Vagina (tissue), 2 donors: ENCODE data around the gene SPOCK1.

Experiments
- CTCF ChIP-seq, 3 experiments: fragments of 450-650 bp in 2 of 3; fragments of 200-600 bp in 1 of 3; sonication (generic) in 1 of 3; IDR thresholded peaks; one replicate each; pipeline ENCODE4 v1.5.1; 2017 to 2019; ENCODE audit warnings: antibody characterized with exemption in 3 of 3, mild to moderate bottlenecking in 2 of 3, moderate library complexity in 2 of 3
- POLR2A ChIP-seq, 2 donors: fragments of 450-650 bp; IDR thresholded peaks; one replicate each; pipeline ENCODE4 v1.6.1; 2017; ENCODE audit warnings: antibody characterized with exemption in 2 of 2, mild to moderate bottlenecking in 2 of 2, moderate library complexity in 2 of 2
- POLR2AphosphoS5 ChIP-seq, 2 donors: sonication (generic); formaldehyde crosslinking; IDR thresholded peaks; one replicate each; pipeline ENCODE4 v1.9.0; 2017; ENCODE audit warnings: antibody characterized with exemption in 2 of 2, mild to moderate bottlenecking in 2 of 2, low read depth in 1 of 2; ENCODE audit not compliant: insufficient read depth in 1 of 2

- TF ChIP-seq POLR2AphosphoS5 (IDR thresholded peaks at IDR 0.05; ENCODE audit: insufficient read depth in 1 of 2, low read depth in 1 of 2), result no peak
- TF ChIP-seq CTCF (IDR thresholded peaks at IDR 0.05), result no peak
- TF ChIP-seq POLR2A (IDR thresholded peaks at IDR 0.05), result no peak
Measured at GRCh38 chr5:137206030-137206715, 293.0 kb downstream of the SPOCK1 start.
